MM.1S (cell line): ENCODE results near the gene TSPAN11.
"Not testable (repeated sequence)": the region's sequence is repeated elsewhere in the genome, so short reads cannot be mapped to it uniquely, and the experiment has no call there.

Experiments
- DNase-seq: peaks from one replicate; pipeline ENCODE4 v3.0.0-alpha.2; 2015
- H2AFZ ChIP-seq: fragments of 300-600 bp; sonication (generic); 2 replicates; pipeline ENCODE4 v1.6.0; 2016; ENCODE audit warnings: antibody characterized with exemption, low read length
- H3F3A ChIP-seq: fragments of 300-600 bp; sonication (generic); 2 replicates; pipeline ENCODE4 v1.6.1; 2016; ENCODE audit warnings: mild to moderate bottlenecking, antibody characterized with exemption, low read length, moderate library complexity, mixed read lengths; ENCODE audit not compliant: insufficient read depth
- H3K27ac ChIP-seq: fragments of 300-600 bp; sonication (generic); 2 replicates; pipeline ENCODE4 v1.5.1; 2016; ENCODE audit warnings: mild to moderate bottlenecking, low read length
- H3K27me3 ChIP-seq: fragments of 300-600 bp; sonication (generic); replicated peaks from 2 replicates; pipeline ENCODE4 v1.6.0; 2016; ENCODE audit warnings: low read length; ENCODE audit not compliant: insufficient read depth
- H3K36me3 ChIP-seq: fragments of 300-600 bp; sonication (generic); replicated peaks from 2 replicates; pipeline ENCODE4 v1.6.1; 2016; ENCODE audit warnings: mild to moderate bottlenecking, low read length, mixed read lengths; ENCODE audit not compliant: insufficient read depth
- H3K4me1 ChIP-seq: fragments of 300-600 bp; sonication (generic); 2 replicates; pipeline ENCODE4 v1.6.1; 2016; ENCODE audit warnings: low read length, mixed read lengths
- H3K4me2 ChIP-seq: fragments of 300-600 bp; sonication (generic); 2 replicates; pipeline ENCODE4 v1.6.0; 2016; ENCODE audit warnings: low read depth, low read length
- H3K4me3 ChIP-seq: fragments of 300-600 bp; sonication (generic); 2 replicates; pipeline ENCODE4 v1.5.1; 2016; ENCODE audit warnings: low read length, mixed read lengths
- H3K79me2 ChIP-seq: fragments of 300-600 bp; sonication (generic); 2 replicates; pipeline ENCODE4 v1.6.1; 2016; ENCODE audit warnings: mixed run types, low read length, mixed read lengths
- H3K9ac ChIP-seq: fragments of 300-600 bp; sonication (generic); 2 replicates; pipeline ENCODE4 v1.6.1; 2016; ENCODE audit warnings: low read length, mixed read lengths
- H3K9me2 ChIP-seq: fragments of 300-600 bp; sonication (generic); replicated peaks from 2 replicates; pipeline ENCODE4 v1.6.1; 2016; ENCODE audit warnings: mild to moderate bottlenecking, low read length, mixed read lengths; ENCODE audit not compliant: insufficient read depth
- H3K9me3 ChIP-seq: fragments of 300-600 bp; sonication (generic); replicated peaks from 2 replicates; pipeline ENCODE4 v1.6.1; 2016; ENCODE audit warnings: mild to moderate bottlenecking, low read length, mixed read lengths; ENCODE audit not compliant: insufficient read depth
- H4K20me1 ChIP-seq: fragments of 300-600 bp; sonication (generic); 2 replicates; pipeline ENCODE4 v1.6.1; 2016; ENCODE audit warnings: mild to moderate bottlenecking, low read length, moderate library complexity, mixed read lengths; ENCODE audit not compliant: insufficient read depth
- EZH2 ChIP-seq: fragments of 300-600 bp; sonication (generic); optimal IDR thresholded peaks from 2 replicates; pipeline ENCODE3; 2017; ENCODE audit warnings: low read depth, mild to moderate bottlenecking, antibody characterized with exemption, low read length, mixed read lengths
- EZH2phosphoT487 ChIP-seq: fragments of 300-600 bp; sonication (generic); IDR thresholded peaks from 2 replicates; pipeline ENCODE4 v1.6.1; 2018; ENCODE audit warnings: antibody characterized with exemption, low read length
- TF ChIP-seq, protein P1 (sequence below): fragments of 300-600 bp; sonication (generic); IDR thresholded peaks from 2 replicates; pipeline ENCODE4 v1.5.1; 2016; ENCODE audit warnings: antibody characterized with exemption, low read length, mixed read lengths

Gene TSPAN11

DNA sequence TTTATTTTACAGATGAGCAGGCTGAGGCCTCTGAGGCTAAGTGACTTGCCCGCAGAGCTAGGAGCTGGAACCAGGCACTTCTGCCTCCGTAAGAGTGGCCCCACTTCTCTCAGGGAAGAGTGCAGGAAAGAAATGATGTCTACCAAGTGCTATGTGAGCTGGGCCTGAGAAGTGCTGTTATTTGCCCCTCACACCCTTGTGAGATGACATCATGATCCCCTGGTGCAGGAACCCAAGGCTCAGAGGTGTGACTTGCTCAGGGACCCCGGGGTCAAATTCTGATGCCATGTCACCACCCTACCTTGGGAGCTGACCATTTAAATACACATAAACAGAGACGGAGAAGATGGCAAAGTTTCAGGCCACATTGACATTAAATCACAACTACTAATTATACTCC, 83.4 kb downstream of the TSPAN11 start:
- Histone ChIP-seq H3K79me2 (no peaks in the 10 kb centered on the region), H3K4me2 (no peak overlapping the region), H3K4me3 (no peak overlapping the region), H4K20me1 (no peaks in the 10 kb centered on the region), H3K27me3 (no peaks in the 10 kb centered on the region), H2AFZ (no peak overlapping the region), H3K36me3 (no peaks in the 10 kb centered on the region), H3K9me3 (no peaks in the 10 kb centered on the region), H3K9me2 (no peaks in the 10 kb centered on the region), H3K4me1 (no peaks in the 10 kb centered on the region), H3F3A (no peaks in the 10 kb centered on the region), H3K27ac (no peak overlapping the region), H3K9ac (no peak overlapping the region)
- no peak for DNase-seq
- TF ChIP-seq EZH2phosphoT487 (no peak), EZH2 (no peak)
- TF ChIP-seq, protein P1, sequence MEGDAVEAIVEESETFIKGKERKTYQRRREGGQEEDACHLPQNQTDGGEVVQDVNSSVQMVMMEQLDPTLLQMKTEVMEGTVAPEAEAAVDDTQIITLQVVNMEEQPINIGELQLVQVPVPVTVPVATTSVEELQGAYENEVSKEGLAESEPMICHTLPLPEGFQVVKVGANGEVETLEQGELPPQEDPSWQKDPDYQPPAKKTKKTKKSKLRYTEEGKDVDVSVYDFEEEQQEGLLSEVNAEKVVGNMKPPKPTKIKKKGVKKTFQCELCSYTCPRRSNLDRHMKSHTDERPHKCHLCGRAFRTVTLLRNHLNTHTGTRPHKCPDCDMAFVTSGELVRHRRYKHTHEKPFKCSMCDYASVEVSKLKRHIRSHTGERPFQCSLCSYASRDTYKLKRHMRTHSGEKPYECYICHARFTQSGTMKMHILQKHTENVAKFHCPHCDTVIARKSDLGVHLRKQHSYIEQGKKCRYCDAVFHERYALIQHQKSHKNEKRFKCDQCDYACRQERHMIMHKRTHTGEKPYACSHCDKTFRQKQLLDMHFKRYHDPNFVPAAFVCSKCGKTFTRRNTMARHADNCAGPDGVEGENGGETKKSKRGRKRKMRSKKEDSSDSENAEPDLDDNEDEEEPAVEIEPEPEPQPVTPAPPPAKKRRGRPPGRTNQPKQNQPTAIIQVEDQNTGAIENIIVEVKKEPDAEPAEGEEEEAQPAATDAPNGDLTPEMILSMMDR = no peak

DNA sequence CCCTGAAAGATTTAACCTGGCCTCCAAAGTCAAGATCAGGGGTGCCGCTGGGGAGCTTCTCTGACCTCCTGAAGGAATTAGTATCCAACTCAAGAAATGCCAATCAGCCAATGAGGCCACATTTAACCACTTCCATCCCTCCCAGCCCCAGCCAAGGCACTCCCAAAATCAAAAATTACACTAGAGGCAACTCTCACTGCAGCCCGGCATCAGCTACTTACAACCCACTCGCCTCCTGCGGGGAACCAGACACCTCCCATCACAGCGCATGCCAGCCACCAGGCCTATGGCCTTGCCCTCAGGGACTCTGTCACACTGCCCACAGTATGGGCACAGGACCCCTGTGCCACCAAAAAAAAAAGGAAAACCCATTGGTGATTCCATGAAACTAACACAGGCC, 84.8 kb downstream of the TSPAN11 start:
- H3K79me2 ChIP-seq = no peaks in the 10 kb centered on the region
- no peaks in the 10 kb centered on the region for H3K36me3 ChIP-seq
- DNase-seq = no peak
- no peak overlapping the region for H2AFZ ChIP-seq
- no peaks in the 10 kb centered on the region for H3K4me1 ChIP-seq
- H3K9ac ChIP-seq = no peak overlapping the region
- no peak overlapping the region for H3K4me2 ChIP-seq
- H3K9me3 ChIP-seq = no peaks in the 10 kb centered on the region
- no peak for TF ChIP-seq EZH2
- TF ChIP-seq, protein P1 = no peak
- TF ChIP-seq EZH2phosphoT487 = no peak
- no peaks in the 10 kb centered on the region for H3K27me3 ChIP-seq
- no peaks in the 10 kb centered on the region for H3K9me2 ChIP-seq
- H4K20me1 ChIP-seq = no peaks in the 10 kb centered on the region
- no peak overlapping the region for H3K4me3 ChIP-seq
- H3F3A ChIP-seq = no peaks in the 10 kb centered on the region
- no peak overlapping the region for H3K27ac ChIP-seq

DNA sequence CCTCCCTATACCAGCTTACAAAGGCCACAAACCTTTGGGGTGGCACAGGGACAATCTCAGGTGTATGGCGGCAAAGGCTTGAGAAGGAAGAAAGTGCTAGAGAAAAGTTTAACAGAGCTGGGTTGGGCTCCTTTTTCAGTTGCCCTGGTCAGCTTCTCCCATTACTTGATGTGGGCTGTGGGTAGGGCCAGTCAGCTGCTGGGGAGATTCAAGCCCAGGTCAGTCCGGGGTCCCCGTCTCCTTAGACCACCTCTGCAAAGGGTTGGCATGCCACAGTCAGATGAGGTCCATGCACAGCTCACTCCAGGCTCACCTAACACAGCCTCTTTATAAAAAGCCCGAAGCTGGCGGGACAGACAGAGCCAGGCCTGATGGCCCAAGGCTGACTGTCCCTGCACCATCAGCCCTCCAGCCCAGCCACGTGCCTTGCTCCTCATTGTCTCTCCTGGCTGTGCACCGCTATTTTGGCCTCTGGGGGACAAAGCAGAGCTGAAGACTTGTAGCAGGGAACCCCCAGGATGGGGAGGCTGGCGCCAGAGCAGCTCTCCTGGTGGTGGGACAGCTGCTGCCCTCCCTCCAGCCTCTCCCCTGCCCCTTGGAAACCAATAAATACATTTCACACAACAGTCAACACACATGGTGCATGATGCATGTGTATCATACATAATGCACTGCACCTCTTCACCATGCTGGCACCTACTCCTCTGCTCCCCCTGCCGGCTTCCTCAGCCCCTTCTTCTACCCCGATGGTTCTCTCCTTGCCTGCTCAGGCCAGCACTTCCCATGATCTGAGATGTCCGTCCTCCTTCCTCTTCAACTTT, 85.4 kb downstream of the TSPAN11 start:
- TF ChIP-seq EZH2phosphoT487 = no peak
- TF ChIP-seq, protein P1 = peak; percentile 46
- Histone ChIP-seq H3K4me2 (no peak overlapping the region), H3K9ac (no peak overlapping the region), H3K36me3 (no peaks in the 10 kb centered on the region), H3K4me3 (no peak overlapping the region), H3K27ac (no peak overlapping the region), H2AFZ (no peak overlapping the region), H4K20me1 (no peaks in the 10 kb centered on the region), H3F3A (no peaks in the 10 kb centered on the region), H3K9me3 (no peaks in the 10 kb centered on the region), H3K4me1 (no peaks in the 10 kb centered on the region), H3K79me2 (no peaks in the 10 kb centered on the region), H3K27me3 (no peaks in the 10 kb centered on the region), H3K9me2 (no peaks in the 10 kb centered on the region)
- no peak for DNase-seq

DNA sequence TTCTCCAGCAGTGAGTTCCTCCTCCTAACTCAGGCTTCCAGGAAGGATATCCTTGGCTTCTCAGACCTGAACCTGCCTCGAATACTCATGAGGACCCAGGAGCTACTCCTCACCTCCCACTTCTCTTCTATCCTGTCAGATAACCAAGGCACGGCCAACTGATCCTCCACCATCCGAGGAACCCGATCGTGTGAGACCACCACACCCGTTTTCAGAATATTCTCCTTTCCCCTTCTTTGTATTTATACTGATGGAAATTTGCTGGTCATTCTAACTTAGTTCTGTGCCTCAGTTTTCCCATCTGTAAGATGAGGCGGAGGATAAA, 86.0 kb downstream of the TSPAN11 start:
- not testable (repeated sequence) for H3K4me2 ChIP-seq, H3F3A ChIP-seq, H3K79me2 ChIP-seq, DNase-seq, H3K27ac ChIP-seq, H2AFZ ChIP-seq, H3K4me1 ChIP-seq, H3K36me3 ChIP-seq, H3K9me3 ChIP-seq, H4K20me1 ChIP-seq, H3K4me3 ChIP-seq, H3K9me2 ChIP-seq, H3K27me3 ChIP-seq, H3K9ac ChIP-seq
